GM18526 (cell line): ENCODE data around the gene SIL1.

Experiments used
- POLR2A ChIP-seq: IDR thresholded peaks from 3 replicates; pipeline ENCODE4 v1.6.1; 2011; ENCODE audit not compliant: insufficient read length; ENCODE audit errors: extremely low read depth

SIL1 gene

DNA sequence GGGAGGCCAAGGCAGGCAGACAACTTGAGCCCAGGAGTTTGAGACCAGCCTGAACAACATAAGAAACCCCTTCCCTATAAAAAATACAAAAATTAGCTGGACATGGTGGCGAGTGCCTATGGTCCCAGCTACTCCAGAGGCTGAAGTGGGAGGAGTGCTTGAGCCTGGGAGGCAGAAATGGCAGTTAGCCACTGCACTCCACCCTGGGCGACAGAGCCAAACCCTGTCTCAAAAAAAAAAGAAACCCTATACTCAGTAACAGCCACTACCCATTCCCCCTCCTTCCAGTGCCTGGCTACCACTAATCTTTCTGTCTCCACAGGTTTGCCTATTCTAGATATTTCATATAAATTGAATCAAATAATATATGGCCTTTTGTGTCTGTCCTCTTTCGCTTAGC, 14.3 kb upstream of the SIL1 start:
- no peak for TF ChIP-seq POLR2A

DNA sequence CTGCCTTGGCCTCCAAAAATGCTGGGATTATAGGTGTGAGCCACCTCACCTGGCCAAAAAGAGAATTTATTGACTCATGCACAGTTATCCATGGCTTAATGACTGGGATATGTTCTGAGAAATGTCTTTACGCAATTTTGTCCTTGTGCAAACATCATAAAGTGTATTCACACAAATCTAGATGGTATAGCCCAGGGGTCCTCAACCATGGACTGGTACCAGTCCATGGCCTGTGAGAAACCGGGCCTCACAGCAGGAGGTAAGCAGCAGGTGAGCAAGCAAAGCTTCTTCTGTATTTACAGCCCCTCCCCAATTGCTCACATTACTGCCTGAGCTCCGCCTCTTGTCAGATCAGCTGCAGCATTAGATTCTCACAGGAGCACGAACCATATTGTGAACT, 12.4 kb upstream of the SIL1 start:
- TF ChIP-seq POLR2A = no peak

DNA sequence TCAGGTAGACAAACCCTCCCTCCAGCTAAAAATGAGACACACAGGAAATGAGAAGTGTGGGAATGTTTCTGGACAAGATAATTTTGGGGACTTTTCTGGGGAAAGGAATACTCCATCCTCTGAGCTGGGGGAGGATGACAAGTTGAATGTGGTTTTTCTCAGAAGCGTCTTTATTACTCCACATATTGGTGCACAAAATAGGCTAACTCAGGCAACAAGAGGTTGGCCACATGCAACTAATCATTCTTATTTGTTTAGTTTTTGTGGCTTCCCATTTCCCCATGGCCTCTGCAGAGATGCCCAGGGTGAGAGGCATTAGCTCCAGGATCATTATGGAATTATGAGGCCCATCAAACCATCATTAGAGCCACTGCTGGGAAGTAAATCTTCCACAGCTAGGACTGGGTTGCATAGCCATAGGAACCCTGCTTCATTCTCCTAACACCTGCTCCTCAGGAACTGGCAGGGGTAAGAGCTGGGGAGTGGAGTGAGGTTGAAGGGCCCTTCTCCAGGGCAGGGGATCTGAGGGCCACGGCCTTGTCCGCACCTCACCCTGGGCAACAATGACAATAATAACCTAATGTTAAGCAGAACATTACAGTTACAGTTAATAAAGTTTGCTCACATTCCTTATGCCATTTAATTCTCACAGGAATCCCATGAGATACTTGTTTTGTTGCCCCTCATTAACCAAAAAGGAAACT, 9.3 kb upstream of the SIL1 start:
- no peak for TF ChIP-seq POLR2A

DNA sequence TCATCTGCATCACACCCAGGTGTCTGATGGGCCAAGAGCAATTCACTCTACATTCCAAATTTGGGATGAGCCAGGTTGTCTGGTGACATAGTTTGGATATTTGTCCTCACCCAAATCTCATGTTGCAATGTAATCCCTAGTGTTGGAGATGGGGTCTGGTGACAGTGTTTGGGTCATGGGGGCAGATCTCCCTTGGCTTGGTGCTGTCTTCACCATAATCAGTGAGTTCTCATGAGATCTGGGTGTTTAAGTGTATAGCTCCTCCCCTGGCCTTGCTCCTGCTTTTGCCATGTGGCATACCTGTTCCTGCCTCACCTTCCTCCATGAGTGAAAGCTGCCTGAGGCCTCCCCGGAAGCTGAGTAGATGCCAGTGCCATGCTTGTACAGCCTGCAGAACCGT, 7.4 kb upstream of the SIL1 start:
- TF ChIP-seq POLR2A = no peak

DNA sequence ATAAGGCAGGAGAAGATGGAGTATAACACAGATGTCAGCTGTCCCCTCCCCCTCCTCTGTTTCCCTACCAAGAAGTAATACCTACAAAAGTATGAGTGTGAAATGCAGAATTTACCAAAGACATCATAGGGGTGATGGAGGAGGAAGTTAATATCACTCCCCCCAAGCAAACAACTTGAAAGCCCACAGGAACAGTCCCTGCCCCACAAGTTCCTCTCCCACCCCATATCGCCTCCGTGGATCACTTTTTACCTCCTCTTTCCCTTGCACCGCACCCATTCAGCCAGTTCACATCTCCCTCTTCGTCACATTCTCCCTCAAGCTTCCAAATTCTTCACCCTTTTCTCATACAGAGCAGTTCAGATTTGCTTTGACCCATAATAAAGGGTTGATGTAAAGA, 7.0 kb upstream of the SIL1 start:
- TF ChIP-seq POLR2A = no peak

DNA sequence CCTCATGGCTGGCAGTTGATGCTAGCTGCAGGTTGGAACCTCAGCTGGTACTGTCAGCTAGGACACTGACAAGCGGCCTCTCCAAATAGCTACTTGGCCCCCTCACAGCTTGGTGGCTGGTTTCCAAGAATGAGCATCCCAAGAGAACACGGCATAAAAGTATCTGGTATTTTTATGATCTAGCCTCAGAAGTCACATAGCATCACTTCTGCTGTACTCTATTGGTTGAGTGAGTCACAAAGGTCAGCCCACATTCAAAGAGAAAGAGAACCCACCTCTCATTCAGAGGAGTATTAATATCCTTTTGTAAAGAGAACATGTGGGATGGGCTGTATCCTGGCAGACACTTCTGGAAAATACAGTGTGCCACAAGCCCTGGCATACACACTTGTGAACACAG, 6.0 kb upstream of the SIL1 start:
- TF ChIP-seq POLR2A = no peak

DNA sequence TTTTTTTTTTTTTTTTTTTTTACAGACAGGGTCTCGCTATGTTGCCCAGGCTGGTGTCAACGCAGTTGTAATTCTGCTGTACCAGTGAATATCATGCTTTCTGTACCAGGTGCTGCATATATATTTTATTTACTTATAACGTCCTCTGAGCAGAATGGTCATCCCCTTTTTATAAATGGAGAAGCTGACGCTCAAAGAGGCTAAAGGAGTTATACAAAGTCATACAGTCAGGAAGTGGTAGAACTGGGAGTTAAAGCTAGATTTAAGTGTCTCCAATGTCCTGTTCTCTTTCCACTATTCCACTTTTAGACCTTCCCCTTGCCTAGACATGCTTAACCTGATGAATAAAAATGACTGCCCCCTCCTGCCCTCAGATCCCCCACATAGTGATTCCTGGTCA, 1.2 kb upstream of the SIL1 start:
- TF ChIP-seq POLR2A = no peak

DNA sequence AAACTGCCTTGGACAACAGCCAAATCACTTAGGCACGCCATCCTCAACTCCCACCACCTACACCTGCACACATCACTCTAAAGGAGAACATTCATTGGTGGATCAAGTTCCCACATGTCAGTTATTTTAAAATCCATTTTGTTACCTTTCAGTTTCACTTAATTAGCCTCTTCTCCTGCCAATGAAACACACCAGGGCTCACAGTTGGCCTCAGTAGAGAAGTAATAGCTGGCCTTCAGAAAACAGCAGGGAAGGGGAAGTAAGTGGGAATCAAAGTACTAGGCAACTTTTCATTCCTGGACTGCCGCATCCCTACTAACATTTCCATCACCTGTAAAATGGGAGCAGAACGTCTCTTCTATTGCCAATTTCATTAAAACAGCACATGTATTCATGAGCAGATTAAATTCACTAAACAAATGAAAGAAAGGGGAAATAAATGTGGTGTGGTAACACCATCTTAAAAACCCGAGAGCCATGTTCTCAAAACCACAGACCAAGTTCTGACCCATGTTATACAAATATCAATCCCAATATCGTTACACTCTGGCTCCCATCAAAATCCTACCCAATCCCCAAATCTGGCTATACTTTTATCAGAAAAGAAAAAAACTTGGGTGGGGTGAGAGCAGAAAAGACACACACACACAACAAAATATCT, 1.7 kb downstream of the SIL1 start:
- no peak for TF ChIP-seq POLR2A

DNA sequence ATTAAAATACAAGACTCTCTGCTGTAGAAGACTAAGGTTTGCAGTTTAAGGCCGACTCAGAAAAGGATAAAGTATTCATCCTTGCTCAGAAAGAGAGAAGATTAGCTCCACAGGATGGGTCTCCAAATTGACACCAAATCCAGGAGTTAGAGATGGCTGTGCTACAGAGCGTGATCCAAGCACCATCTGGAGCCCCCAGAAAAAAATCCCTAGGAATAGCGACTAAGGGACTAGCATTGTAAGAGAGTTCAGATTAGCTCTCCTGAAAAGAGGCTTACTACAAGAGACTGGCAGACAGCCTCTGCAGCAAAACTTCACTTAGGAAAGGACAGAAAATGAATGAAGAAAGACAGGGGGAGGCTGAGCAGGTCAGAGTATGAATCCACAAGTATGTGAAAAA, 3.7 kb downstream of the SIL1 start:
- TF ChIP-seq POLR2A = no peak

DNA sequence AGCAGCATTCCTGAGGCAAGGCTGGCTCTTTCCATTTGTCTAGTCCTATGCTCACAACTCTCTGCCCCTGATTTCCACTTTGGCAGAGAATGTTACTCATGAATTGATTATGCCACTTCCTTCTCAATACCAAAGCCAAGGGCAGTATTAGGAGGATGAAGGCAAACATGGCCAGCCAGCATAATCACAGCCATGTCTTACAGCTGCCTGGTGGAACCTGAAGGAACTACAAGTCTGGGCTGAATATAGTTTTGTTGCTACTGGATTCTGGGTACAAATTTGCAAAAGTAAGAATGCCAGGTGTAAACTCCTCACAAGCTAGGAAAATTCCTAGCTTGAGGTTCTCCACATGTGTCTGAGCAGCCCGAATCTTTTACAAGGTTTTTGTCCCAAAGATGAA, 4.2 kb downstream of the SIL1 start:
- TF ChIP-seq POLR2A = no peak

DNA sequence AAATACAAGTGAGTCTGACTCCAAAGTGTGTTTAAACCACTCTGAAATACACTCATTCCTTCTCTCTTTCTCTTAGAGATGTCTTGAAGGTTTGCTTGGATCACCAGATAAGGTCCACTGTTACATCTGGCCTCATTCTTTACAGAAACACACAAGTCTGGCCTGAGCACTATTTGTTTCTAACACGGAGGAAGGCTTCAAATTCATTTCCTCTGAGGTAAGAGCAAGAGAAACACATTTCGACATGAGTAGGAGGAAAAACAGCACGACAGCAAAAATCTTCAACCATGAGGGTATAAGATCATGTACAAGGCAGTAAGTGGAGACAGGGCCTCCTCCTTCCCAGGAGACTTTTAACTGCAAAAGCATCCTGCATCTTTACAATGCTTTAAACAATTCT, 8.0 kb downstream of the SIL1 start:
- TF ChIP-seq POLR2A = no peak

DNA sequence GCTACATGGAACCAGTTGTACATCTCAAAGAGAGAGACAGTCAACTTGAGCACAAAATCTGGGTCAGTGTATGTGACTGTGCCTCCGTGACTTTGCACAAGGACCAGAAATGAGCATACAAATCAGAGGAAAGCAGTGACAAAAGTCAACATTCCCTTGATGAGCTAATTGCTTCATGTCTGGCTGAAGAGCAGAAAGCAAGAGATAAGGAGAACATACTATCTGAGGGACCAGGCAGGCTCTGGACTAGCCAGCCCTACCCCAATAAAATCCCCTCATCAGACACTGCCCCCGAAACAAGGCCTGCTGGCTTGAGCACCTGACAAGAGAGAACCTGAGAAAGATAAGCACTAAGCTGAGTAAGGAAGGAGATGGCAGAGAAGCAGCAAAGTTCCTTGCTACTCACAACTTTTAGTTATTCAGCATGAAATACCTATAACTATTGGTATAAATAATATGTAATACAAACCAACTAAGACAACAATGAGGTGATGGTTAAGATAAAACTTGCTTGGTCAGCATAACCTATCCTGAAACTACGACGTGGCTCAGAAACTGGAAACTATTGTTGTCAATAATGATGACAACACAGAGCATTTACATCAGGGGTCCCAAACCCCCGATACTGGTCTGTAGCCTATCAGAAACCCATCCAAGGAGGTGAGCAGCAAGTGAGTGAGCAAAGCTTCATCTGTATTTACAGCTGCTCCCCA, 9.5 kb downstream of the SIL1 start:
- no peak for TF ChIP-seq POLR2A

DNA sequence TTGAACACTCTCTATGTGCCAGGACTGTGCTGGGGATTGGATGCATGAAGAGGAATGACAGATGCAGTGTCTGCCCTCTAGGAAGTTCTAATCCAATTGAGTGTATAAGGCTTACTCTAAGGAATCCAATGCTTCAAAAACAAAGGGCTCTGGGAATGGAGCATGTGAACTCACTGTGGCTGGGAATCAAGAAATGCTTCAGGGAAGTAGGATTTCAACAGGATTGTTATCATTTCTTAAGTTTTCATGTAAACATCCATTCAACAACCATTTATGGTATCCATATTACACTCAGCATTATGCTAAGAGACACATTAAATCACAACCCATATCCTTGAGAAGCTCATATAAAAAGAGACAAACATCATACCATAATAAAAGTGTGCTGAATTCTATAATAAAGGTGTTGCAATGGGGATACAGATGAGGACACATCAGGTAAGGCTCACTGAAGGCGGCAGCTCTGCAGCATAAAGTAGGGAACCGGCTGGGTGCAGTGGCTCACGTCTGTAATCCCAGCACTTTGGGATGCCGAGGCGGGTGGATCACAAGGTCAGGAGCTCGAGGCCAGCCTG, 11.3 kb downstream of the SIL1 start:
- TF ChIP-seq POLR2A = no peak

DNA sequence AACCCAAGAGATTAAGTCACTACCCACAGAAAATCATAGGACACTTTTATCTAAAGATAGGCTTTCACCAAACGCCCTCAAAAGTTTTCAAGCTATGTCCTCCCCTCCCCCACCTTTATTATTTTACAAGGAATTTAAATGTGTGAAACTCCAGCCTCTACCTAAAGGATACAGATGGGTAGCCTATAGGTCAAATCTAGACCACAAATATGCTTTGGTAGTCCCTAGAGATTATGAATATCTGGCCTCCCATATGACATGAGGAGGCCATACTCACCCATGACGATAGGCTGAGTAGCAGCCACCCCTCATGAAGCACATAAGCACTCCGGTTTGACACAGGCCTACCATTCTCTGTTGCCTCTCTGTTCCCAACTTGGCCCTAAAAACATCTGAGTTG, 11.9 kb downstream of the SIL1 start:
- no peak for TF ChIP-seq POLR2A

DNA sequence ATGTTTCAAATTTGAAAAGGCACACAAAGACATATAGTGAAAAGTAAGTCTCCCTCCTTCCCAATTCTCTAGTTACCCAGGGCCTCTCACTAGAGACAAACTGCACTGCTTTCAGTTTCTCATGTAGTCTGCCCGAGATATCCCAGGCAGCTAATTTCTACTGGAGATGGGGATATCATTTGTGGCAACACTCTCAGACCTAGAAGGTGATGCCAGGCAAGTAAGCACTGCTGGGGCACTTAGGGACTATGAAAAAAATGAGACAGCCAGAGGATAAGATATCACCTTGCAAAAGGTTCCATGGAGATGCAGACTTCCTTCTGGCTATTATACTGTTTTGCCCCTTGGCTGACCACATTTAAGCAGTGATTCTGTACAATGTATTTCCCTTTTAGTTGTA, 12.6 kb downstream of the SIL1 start:
- no peak for TF ChIP-seq POLR2A

DNA sequence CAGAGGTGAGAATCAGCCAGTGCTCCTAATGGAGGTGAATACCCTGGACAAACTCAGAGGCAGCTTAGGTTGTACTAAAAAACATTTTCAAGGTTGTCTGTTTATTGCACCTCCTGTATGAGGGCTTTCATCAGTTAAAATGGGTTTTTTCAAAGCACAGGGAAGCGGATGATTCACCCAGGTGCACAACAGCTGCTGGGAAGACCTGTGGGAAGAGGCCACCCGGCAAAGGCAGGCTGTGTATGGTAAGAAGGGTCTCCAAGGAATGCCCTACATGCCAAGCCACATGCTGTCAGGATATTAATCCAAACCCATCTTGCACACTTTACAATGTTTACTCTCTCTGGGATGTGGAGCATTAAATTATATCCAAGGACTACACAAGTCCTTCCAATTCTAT, 14.7 kb downstream of the SIL1 start:
- no peak for TF ChIP-seq POLR2A

DNA sequence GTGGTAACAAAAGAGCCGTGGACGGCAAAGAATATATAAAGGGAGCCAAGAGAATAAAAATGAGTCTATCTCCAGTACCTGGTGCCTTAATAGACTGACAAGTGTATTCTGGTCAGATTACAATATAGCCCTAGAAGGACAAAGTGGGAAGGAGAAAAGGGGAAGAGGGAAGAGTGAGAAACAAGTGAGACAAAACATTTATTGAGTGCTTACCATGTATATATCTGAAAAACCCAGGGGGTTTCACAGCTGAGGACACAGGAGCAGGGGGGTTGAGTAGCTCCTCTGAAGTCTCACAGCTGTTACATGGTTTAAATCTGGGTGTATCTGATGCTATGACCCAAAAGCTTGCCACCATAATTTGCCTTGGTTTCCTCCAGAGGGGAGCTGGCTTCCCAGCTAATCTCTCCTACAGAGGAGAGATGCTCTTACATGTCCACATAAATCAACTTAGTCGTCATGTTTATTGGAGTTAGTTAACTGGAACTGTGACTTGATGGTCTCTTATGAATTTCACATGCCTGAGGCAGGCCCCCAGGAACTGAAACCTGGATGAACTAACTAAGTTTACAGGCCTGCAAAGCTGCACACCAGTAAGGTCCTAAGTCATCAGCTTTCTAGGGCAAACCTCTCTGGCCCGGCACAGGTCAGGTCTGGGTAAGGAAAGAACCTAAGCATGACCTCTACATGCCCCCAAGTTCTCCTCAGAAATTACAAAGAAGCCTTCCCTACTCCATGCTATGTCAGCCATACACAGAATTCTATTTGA, 15.5 kb downstream of the SIL1 start:
- no peak for TF ChIP-seq POLR2A
